B cell (primary cell): ENCODE results near the gene PRDM10.

ENCODE experiments used
- CTCF ChIP-seq: fragments of 200-600 bp; IDR thresholded peaks from one replicate; pipeline ENCODE4 v1.8.0; 2022; ENCODE audit warnings: antibody characterized with exemption, mild to moderate bottlenecking
- EZH2 ChIP-seq: IDR thresholded peaks from 2 replicates; pipeline ENCODE4 v1.6.1; 2012; ENCODE audit warnings: borderline replicate concordance, low read depth, mild to moderate bottlenecking, moderate library complexity, low read length; ENCODE audit not compliant: insufficient read depth, poor library complexity, severe bottlenecking

- TF ChIP-seq CTCF (no peak), EZH2 (no peak)
These were observed 50.8 kb downstream of the PRDM10 start for GRCh38 chr11:129951866-129952262.
